ENCODE data around the gene INAVA. TPM values are rescaled to one million over a fixed set of nuclear protein-coding genes. Genes with fewer than 3 reads are reported as not detected.
A peak's percentile ranks its signal among the peaks of the same experiment; 100 is the strongest.

Gene INAVA
- total and polyA plus RNA-seq, 2 of the 13 experiments (the other 11 are each of a cell fraction or from before 2014, with no cell fraction given): 6.0 to 13.5 TPM

- TF ChIP-seq ZBTB40 (IDR thresholded peaks at IDR 0.05) (no peak), ZBTB40 (CRISPR knock-in tag; IDR thresholded peaks at IDR 0.05) (no peak), SP4 (CRISPR knock-in tag; IDR thresholded peaks at IDR 0.05) (no peak), MED8 (CRISPR knock-in tag; IDR thresholded peaks at IDR 0.05; ENCODE audit: insufficient replicate concordance) (peak; percentile 88), RARG (CRISPR knock-in tag; IDR thresholded peaks at IDR 0.05; ENCODE audit: low read depth) (no peak), TEF (CRISPR knock-in tag; IDR thresholded peaks at IDR 0.05) (no peak), KLF9 (CRISPR knock-in tag; IDR thresholded peaks at IDR 0.05; ENCODE audit: low read depth) (no peak), ZNF629 (CRISPR knock-in tag; conservative IDR thresholded peaks at IDR 0.05) (peak; percentile 36; the same call in 1 of the 2 replicates), ZNF607 (CRISPR knock-in tag; IDR thresholded peaks at IDR 0.05; ENCODE audit: borderline replicate concordance) (no peak), ZNF784 (CRISPR knock-in tag; IDR thresholded peaks at IDR 0.05; ENCODE audit: borderline replicate concordance) (no peak), ZFP90 (CRISPR knock-in tag; IDR thresholded peaks at IDR 0.05; ENCODE audit: borderline replicate concordance) (no peak), ATF1 (CRISPR knock-in tag; IDR thresholded peaks at IDR 0.05) (0 out of 2 replicates have a peak, but pooled peaks have one; percentile 29), SP5 (CRISPR knock-in tag; IDR thresholded peaks at IDR 0.05; ENCODE audit: borderline replicate concordance, low read depth) (peak; percentile 55; the same call in 1 of the 2 replicates), AKNA (CRISPR knock-in tag; IDR thresholded peaks at IDR 0.05; ENCODE audit: borderline replicate concordance) (no peak), NONO (IDR thresholded peaks at IDR 0.05) (no peak), NONO (CRISPR knock-in tag; conservative IDR thresholded peaks at IDR 0.05) (peak; percentile 62)
These were observed 2.9 kb upstream of the INAVA start (continued) for GRCh38 chr1:200891774-200892157.
